Activated B cell treated with CpG ODN at 0.5 μM for 24 hours (primary cell): ENCODE results near the gene USP6. TPM values are rescaled to one million over a fixed set of nuclear protein-coding genes. Genes with fewer than 3 reads are reported as not detected.
A peak's percentile ranks its signal among the peaks of the same experiment; 100 is the strongest.

Experiments
- ATAC-seq: fragments of 200-7000 bp; cut with Tn5 transposase; one replicate; pipeline ENCODE4 v1.10.0; 2021; ENCODE audit warnings: low read depth, mild to moderate bottlenecking, moderate library complexity
- CTCF ChIA-PET: fragments of 350-600 bp; sonication (Branson Sonifier 250); formaldehyde crosslinking; loops from one replicate; lab custom pipeline; 2021; ENCODE audit warnings: antibody characterized with exemption; lab: Charles Lee
- POLR2A ChIA-PET: fragments of 350-600 bp; sonication (Branson Sonifier 250); formaldehyde crosslinking; loops from one replicate; lab custom pipeline; 2021; ENCODE audit warnings: antibody characterized with exemption; lab: Charles Lee
- DNase-seq: peaks from one replicate; pipeline ENCODE4 v3.0.0; 2022
- H3K27ac Mint-ChIP-seq: one replicate; pipeline ENCODE4 v1.8.0; 2020; ENCODE audit warnings: mixed read lengths
- H3K27me3 Mint-ChIP-seq: one replicate; pipeline ENCODE4 v1.8.0; 2021; ENCODE audit warnings: mixed read lengths
- H3K36me3 Mint-ChIP-seq: one replicate; pipeline ENCODE4 v1.8.0; 2021; ENCODE audit warnings: low read depth, mixed read lengths
- H3K4me1 Mint-ChIP-seq: one replicate; pipeline ENCODE4 v1.8.0; 2021; ENCODE audit warnings: mixed read lengths
- H3K4me3 Mint-ChIP-seq: one replicate; pipeline ENCODE4 v1.8.0; 2020; ENCODE audit warnings: mild to moderate bottlenecking, mixed read lengths
- H3K9me3 Mint-ChIP-seq: one replicate; pipeline ENCODE4 v1.8.0; 2020; ENCODE audit warnings: mixed read lengths
- CTCF ChIP-seq: fragments of 200-600 bp; IDR thresholded peaks from one replicate; pipeline ENCODE4 v1.8.0; 2022; ENCODE audit warnings: antibody characterized with exemption, mild to moderate bottlenecking
- intact Hi-C: fragments of 100-400 bp; cut with micrococcal nuclease; formaldehyde crosslinking; loops from one replicate; pipeline ENCODE4 v1.15.1; 2024
- total RNA-seq: library from RNA; stranded (reverse); gene quantifications from 2 replicates; pipeline ENCODE4 v1.2.3, GENCODE V29; 2022

The USP6 gene
- total RNA-seq, 1 donor from 2014 or later = 0.33 TPM

GRCh38 chr17:5078106-5079028, 37.5 kb upstream of the USP6 start, which contains the start of gene ZFP3:
Gene ZFP3 (plus strand): TSS chr17:5078467. CDS start chr17:5091505, 13,038 bp downstream.
- ATAC-seq (peak; percentile 88), DNase-seq (peak; percentile 80)
- TF ChIP-seq CTCF = no peak
- intact Hi-C loops = loop anchor here (1.0 to 5.0 kb wide), 6 partner anchors 19 to 176 kb away; partner anchors contain the start of genes CHRNE, SPAG7, ZNF232 and ZNF594
- CTCF ChIA-PET = interaction anchor here (0.8 to 1.6 kb wide), 4 partner anchors 14 to 78 kb away, joined by 3 to 6 read pairs (median 3); no protein-coding TSS in a partner anchor
- Mint-ChIP-seq H3K9me3 (no peaks in the 10 kb centered on the region), H3K4me1 (peaks cover 31% of the 10 kb centered on the region), H3K36me3 (peaks cover 22% of the 10 kb centered on the region), H3K4me3 (peak within 1 kb of the TSS; percentile 83), H3K27ac (peak within 1 kb of the TSS; percentile 96), H3K27me3 (no peaks in the 10 kb centered on the region)
- POLR2A ChIA-PET = interaction anchor here (0.6 to 2.9 kb wide), 20 partner anchors 12 to 408 kb away, joined by 3 to 29 read pairs (median 4); partner anchors contain the start of genes DERL2, INCA1, KIF1C and MIS12

GRCh38 chr17:5080591-5080990, 35.2 kb upstream of the USP6 start:
- no peak for TF ChIP-seq CTCF
- peaks cover 38% of the 10 kb centered on the region for H3K36me3 Mint-ChIP-seq
- H3K4me1 Mint-ChIP-seq = peaks cover 31% of the 10 kb centered on the region
- intact Hi-C loops = no loop called here
- POLR2A ChIA-PET = interaction anchor here (0.9 to 1.4 kb wide), 2 partner anchors 16 to 111 kb away, joined by 3 to 6 read pairs; partner anchors contain the start of gene ZNF594
- no peaks in the 10 kb centered on the region for H3K27me3 Mint-ChIP-seq
- CTCF ChIA-PET = interaction anchor here (1.1 to 1.6 kb wide), 2 partner anchors 10 to 18 kb away, joined by 3 to 4 read pairs; no protein-coding TSS in a partner anchor
- no peak overlapping the region for H3K27ac Mint-ChIP-seq
- H3K4me3 Mint-ChIP-seq = no peak overlapping the region
- peaks cover 5% of the 10 kb centered on the region for H3K9me3 Mint-ChIP-seq
- DNase-seq (no peak), ATAC-seq (no peak)

- POLR2A ChIA-PET = interaction anchor here (0.9 kb wide), 1 partner anchor 99 kb away, joined by 3 read pairs; the partner anchor contains the start of gene ZNF594
- no peaks in the 10 kb centered on the region for H3K27me3 Mint-ChIP-seq
- TF ChIP-seq CTCF = no peak
- intact Hi-C loops = no loop called here
- H3K36me3 Mint-ChIP-seq = peaks cover 73% of the 10 kb centered on the region
- no peak overlapping the region for H3K4me3 Mint-ChIP-seq
- peaks cover 53% of the 10 kb centered on the region for H3K9me3 Mint-ChIP-seq
- no peak for DNase-seq
- H3K4me1 Mint-ChIP-seq = peaks cover 12% of the 10 kb centered on the region
- CTCF ChIA-PET = interaction anchor here (0.7 to 1.7 kb wide), 2 partner anchors 11 to 13 kb away, joined by 6 to 7 read pairs; partner anchors contain the start of gene ZFP3
- ATAC-seq = no peak
- H3K27ac Mint-ChIP-seq = no peak overlapping the region
Observed at GRCh38 chr17:5092218-5093010, 23.4 kb upstream of the USP6 start.

GRCh38 chr17:5096731-5097100, 19.1 kb upstream of the USP6 start:
- peak overlapping the region; percentile 94 for H3K4me3 Mint-ChIP-seq
- H3K27ac Mint-ChIP-seq = peak overlapping the region; percentile 91
- peak; percentile 3 for ATAC-seq
- H3K36me3 Mint-ChIP-seq = peaks cover 32% of the 10 kb centered on the region
- no peak for TF ChIP-seq CTCF
- ChIA-PET POLR2A (interaction anchor here (1.1 to 2.7 kb wide), 7 partner anchors 9 to 129 kb away, joined by 3 to 18 read pairs (median 3); partner anchors contain the start of genes SPAG7, ZFP3, ZNF232 and ZNF594), CTCF (no interaction called here)
- no peak for DNase-seq
- H3K27me3 Mint-ChIP-seq = no peaks in the 10 kb centered on the region
- H3K9me3 Mint-ChIP-seq = peaks cover 28% of the 10 kb centered on the region
- H3K4me1 Mint-ChIP-seq = peaks cover 12% of the 10 kb centered on the region
- intact Hi-C loops = loop anchor here (1.0 to 5.0 kb wide), 3 partner anchors 15 to 96 kb away; partner anchors contain the start of genes ZFP3, ZNF232 and ZNF594
